Measurements from ENCODE around the gene MTCH1. TPM values are rescaled to one million over a fixed set of nuclear protein-coding genes. Genes with fewer than 3 reads are reported as not detected.

The MTCH1 gene
- total RNA-seq, 1 experiment from 2014 or later, result 204 TPM

GRCh38 chr6:36999751-37000125, 13.7 kb upstream of the MTCH1 start:
- ATAC-seq (no peak), DNase-seq (ENCODE audit: low spot score) (no peak)
- Mint-ChIP-seq H3K4me3 (no peak overlapping the region), H3K27ac (no peak overlapping the region), H3K27me3 (ENCODE audit: low read depth) (no peaks in the 10 kb centered on the region), H3K4me1 (peaks cover 22% of the 10 kb centered on the region), H3K36me3 (no peaks in the 10 kb centered on the region), H3K9me3 (no peaks in the 10 kb centered on the region)
- ChIA-PET POLR2A (no interaction called here), CTCF (interaction anchor here (0.6 to 3.2 kb wide), 2 partner anchors 19 to 241 kb away, joined by 4 to 24 read pairs; no protein-coding TSS in a partner anchor)
- no peak for TF ChIP-seq CREM (CRISPR knock-in tag; IDR thresholded peaks at IDR 0.05)
- TF ChIP-seq, protein P1, sequence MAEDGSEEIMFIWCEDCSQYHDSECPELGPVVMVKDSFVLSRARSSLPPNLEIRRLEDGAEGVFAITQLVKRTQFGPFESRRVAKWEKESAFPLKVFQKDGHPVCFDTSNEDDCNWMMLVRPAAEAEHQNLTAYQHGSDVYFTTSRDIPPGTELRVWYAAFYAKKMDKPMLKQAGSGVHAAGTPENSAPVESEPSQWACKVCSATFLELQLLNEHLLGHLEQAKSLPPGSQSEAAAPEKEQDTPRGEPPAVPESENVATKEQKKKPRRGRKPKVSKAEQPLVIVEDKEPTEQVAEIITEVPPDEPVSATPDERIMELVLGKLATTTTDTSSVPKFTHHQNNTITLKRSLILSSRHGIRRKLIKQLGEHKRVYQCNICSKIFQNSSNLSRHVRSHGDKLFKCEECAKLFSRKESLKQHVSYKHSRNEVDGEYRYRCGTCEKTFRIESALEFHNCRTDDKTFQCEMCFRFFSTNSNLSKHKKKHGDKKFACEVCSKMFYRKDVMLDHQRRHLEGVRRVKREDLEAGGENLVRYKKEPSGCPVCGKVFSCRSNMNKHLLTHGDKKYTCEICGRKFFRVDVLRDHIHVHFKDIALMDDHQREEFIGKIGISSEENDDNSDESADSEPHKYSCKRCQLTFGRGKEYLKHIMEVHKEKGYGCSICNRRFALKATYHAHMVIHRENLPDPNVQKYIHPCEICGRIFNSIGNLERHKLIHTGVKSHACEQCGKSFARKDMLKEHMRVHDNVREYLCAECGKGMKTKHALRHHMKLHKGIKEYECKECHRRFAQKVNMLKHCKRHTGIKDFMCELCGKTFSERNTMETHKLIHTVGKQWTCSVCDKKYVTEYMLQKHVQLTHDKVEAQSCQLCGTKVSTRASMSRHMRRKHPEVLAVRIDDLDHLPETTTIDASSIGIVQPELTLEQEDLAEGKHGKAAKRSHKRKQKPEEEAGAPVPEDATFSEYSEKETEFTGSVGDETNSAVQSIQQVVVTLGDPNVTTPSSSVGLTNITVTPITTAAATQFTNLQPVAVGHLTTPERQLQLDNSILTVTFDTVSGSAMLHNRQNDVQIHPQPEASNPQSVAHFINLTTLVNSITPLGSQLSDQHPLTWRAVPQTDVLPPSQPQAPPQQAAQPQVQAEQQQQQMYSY (CRISPR knock-in tag; IDR thresholded peaks at IDR 0.05), result no peak
- TF ChIP-seq MXD4 (CRISPR knock-in tag; IDR thresholded peaks at IDR 0.05; ENCODE audit: borderline replicate concordance), result no peak
- TF ChIP-seq, protein P2, sequence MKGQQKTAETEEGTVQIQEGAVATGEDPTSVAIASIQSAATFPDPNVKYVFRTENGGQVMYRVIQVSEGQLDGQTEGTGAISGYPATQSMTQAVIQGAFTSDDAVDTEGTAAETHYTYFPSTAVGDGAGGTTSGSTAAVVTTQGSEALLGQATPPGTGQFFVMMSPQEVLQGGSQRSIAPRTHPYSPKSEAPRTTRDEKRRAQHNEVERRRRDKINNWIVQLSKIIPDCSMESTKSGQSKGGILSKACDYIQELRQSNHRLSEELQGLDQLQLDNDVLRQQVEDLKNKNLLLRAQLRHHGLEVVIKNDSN (CRISPR knock-in tag; IDR thresholded peaks at IDR 0.05), result no peak
- no peak for TF ChIP-seq ZNF281 (CRISPR knock-in tag; IDR thresholded peaks at IDR 0.05)
- TF ChIP-seq ATF6 (CRISPR knock-in tag; IDR thresholded peaks at IDR 0.05), result no peak
- no peak for TF ChIP-seq ZBTB21 (CRISPR knock-in tag; IDR thresholded peaks at IDR 0.05; ENCODE audit: borderline replicate concordance)
- TF ChIP-seq, protein P3, sequence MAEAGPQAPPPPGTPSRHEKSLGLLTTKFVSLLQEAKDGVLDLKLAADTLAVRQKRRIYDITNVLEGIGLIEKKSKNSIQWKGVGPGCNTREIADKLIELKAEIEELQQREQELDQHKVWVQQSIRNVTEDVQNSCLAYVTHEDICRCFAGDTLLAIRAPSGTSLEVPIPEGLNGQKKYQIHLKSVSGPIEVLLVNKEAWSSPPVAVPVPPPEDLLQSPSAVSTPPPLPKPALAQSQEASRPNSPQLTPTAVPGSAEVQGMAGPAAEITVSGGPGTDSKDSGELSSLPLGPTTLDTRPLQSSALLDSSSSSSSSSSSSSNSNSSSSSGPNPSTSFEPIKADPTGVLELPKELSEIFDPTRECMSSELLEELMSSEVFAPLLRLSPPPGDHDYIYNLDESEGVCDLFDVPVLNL (CRISPR knock-in tag; IDR thresholded peaks at IDR 0.05; ENCODE audit: borderline replicate concordance, low read depth), result no peak
- TF ChIP-seq E2F1 (CRISPR knock-in tag; IDR thresholded peaks at IDR 0.05), result no peak
- no peak for TF ChIP-seq NFE2L1 (CRISPR knock-in tag; IDR thresholded peaks at IDR 0.05)
- TF ChIP-seq, protein P4, sequence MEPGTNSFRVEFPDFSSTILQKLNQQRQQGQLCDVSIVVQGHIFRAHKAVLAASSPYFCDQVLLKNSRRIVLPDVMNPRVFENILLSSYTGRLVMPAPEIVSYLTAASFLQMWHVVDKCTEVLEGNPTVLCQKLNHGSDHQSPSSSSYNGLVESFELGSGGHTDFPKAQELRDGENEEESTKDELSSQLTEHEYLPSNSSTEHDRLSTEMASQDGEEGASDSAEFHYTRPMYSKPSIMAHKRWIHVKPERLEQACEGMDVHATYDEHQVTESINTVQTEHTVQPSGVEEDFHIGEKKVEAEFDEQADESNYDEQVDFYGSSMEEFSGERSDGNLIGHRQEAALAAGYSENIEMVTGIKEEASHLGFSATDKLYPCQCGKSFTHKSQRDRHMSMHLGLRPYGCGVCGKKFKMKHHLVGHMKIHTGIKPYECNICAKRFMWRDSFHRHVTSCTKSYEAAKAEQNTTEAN (CRISPR knock-in tag; IDR thresholded peaks at IDR 0.05), result no peak
